ENCODE data around the gene DPF3. TPM values are rescaled to one million over a fixed set of nuclear protein-coding genes. Genes with fewer than 3 reads are reported as not detected.

DPF3 gene
- total RNA-seq, 1 donor from 2014 or later, result 0.99 TPM

DNA sequence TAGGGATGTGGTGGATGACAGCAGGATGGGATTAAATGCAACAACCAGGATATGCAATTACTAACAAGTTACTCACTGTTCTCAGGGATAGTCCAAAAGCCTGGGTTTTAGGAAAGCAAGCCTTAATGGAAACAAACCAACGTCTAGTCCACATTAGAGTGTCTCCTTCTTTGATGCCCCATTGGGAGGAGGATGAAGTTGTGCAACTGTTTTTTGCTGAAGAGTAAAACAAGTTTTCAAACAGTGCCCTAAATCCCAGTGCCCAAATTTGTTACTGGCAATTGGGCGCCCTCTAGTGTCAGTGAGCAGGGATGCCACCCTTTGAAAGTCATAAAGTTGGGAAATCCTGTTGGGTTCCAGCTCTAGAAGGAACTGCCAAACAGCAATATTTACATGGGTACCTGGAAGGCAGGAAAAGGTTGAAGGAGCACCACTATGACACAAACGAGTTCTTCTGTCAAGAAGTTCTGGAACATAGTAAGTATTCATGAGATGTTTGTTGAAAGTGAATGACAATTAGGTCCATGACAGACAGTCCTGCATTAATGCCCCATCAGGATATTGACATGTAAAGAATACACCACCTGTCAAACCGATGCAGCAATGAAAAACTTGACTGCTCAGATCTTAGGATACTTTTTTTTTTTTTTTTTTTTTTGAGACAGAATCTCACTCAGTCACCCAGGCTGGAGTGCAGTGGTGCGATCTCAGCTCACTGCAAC is 11.1 kb upstream of the DPF3 start:
- DNase-seq (ENCODE audit: low read depth in 2 of 2), result peak; percentile 72 to 78

GRCh38 chr14:72904218-72904617 is 10.3 kb upstream of the DPF3 start:
- no peak for DNase-seq (ENCODE audit: low read depth in 2 of 2)

GRCh38 chr14:72903716-72904115 is 9.8 kb upstream of the DPF3 start:
- no peak for DNase-seq (ENCODE audit: low read depth in 2 of 2)

DNA sequence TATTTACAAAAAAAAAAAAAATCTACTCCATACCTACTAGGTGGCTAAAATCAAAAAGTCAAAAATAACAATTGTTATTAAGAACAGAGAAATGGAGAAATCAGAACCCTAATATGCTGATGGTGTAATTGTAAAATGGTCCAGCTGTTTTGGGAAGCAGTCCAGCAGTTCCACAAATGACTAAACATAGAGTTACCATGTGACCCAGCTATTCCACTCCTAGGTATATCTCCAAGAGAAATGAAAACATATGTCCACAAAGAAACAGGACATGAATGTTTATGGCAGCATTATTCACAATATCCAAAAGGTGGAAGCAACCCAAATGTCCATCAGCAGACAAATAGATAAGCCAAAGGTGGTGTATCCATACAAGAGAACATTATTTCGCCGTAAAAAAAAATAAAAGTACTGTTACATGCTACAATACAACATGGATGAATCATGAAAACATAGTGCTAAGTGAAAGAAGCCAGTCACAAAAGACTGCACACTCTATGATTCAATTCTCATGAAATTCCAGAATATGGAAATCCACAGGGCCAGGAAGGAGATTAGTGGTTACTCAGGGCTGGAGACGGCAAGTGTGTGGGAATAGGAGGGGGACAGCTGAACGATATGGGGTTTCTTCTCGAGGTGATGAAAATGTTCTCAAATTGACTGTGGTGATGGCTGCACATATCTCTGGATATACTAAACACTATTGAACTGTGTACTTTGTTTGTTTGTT is 9.1 kb upstream of the DPF3 start:
- peak in 1 of 2 donors; percentile 72 for DNase-seq (ENCODE audit: low read depth in 2 of 2)

DNA sequence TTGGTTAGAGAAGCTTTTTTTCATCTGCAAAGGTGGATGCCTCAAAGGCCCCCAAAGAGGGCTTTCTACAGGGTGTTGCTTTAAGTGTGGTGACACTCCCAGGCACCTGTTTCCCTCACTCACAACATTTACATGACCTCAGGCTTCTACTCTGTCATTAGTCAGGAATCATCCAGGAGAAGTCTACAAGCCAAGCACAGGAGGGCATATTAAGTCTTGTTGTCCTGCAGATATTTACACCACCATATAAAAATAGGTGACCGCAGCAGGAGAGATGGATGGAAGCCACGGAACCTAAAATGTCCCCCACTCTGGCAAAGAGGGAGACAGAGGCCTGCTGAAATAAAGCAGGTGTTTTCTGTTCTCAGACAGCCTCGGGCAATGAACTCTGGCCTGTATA is 7.5 kb upstream of the DPF3 start:
- DNase-seq (ENCODE audit: low read depth in 2 of 2), result no peak

- DNase-seq (ENCODE audit: low read depth in 2 of 2), result no peak
Measured at GRCh38 chr14:72898448-72898847, 4.5 kb upstream of the DPF3 start.

- peak; percentile 2 to 42 for DNase-seq (ENCODE audit: low read depth in 2 of 2)
Measured at GRCh38 chr14:72894623-72895378, 900 bp upstream of the DPF3 start.

DNA sequence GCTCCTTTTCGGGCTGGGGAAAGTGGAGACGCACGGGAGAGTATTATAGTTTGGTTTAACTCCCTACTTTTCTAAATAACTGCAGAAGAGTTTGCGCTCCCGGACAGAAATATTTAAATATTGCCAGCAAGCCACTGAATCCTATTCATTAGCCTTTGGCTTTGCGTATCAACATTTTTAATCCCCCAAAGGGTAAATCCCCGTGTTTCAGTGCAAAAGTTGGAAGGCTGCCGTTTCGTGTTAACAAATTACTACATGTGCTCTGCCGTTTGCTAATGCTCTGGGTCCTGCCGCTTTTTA is 372 bp upstream of the DPF3 start:
- no peak for DNase-seq (ENCODE audit: low read depth in 2 of 2)

GRCh38 chr14:72892879-72893635 is 844 bp downstream of the DPF3 start:
- DNase-seq (ENCODE audit: low read depth in 2 of 2), result peak; percentile 34 to 44

DNA sequence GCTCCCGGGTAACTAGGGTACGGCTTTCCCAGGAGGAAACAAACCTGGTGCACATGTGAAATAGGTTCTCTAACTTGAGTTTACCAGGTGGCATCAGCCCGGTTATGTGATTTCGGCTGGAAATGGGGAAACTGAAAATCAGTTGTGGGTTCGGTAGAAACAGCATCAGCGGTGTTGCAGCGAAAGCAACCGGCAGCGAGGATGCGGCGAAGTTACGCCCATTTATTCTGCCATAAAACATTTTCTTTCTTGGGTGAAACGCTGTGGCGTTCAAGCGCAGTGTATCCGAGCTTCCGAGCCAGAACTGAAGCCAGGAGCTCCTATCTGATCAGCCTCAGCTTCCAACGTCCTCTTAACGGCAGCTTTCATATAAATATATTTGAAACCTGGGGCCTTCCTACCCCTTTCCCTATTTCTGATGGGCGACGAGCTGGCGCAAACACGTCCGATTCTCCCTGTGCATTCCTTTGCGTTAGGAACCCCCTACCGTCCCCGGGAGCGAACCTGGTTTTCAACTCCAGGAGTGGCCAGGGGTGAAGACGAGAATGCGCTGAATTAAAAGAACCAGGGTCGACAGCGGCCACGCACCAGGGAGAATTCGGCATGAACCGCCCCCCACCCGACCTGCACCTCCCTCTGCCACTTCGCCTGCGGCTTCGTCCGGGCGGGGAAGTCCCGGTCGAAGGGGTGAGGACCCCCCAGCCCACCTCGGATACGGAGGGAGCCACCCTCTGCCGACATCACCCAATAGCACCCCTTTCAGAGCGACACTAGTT is 1.6 kb downstream of the DPF3 start:
- DNase-seq (ENCODE audit: low read depth in 2 of 2), result peak; percentile 32 to 53

- no peak for DNase-seq (ENCODE audit: low read depth in 2 of 2)
Measured at GRCh38 chr14:72891666-72892102, 2.2 kb downstream of the DPF3 start.

DNA sequence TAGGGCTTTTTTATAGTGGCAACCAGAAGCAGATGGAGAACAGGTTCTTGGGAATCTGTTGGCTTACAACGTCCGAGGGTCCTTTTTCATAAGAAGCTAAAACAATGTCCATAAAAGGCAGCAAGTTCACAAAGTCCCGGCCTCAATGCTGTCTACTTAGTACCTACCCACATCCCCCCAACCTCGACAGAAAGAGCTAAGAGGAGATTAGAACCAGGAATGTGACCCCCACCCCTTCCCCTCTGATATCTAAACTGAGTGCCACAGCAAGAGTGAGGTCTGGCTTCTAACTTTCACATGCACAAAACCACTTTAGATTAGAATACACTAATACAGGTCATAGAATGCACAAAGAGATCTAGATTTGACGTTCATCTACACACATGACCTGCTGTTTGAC is 4.5 kb downstream of the DPF3 start:
- no peak for DNase-seq (ENCODE audit: low read depth in 2 of 2)

DNA sequence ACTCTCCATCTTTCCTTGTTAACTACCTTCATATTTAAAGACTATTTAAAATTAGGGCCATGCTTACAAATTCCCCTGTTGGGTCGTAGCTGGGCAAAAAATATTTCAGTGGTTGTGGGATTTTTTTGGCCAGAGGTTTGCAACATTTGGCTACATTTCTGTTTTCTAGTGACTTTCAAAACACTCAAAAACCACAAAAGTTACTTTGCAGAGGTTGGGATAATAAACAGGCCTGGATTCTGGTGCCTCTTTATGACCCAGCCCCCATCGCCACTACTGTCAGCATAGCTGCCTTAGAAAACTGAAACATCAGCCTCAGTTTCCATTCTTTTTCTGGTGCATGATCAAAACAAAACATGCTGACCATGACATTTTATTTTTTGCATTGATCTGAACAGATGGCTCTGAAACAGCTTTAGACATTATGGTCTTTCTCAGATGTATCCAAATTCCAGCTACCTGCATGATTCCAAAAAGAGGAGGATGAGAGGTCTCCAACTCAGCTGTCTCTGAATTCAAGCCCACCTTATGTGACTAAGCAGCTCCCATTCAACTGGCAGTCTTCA is 5.2 kb downstream of the DPF3 start:
- DNase-seq (ENCODE audit: low read depth in 2 of 2), result no peak

DNA sequence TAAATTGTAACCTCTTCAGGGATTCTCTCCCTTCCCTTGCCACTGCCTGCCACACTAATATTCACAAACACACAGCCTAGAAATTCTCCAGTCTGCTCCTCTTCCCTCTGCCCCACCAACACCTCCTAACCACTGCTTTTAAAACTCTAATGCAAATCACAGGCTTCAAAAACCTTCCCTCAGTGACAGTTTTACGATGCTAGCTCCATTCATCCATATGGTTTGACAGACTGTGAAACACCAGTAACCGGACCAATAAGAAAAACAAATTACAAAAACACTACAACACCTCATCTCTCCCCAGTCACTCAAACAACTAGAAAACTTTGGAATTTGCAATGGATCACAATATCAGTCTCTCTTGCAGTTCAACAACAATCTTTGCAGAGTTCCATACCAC is 5.7 kb downstream of the DPF3 start:
- DNase-seq (ENCODE audit: low read depth in 2 of 2), result no peak

GRCh38 chr14:72887514-72887913 is 6.4 kb downstream of the DPF3 start:
- no peak for DNase-seq (ENCODE audit: low read depth in 2 of 2)

DNA sequence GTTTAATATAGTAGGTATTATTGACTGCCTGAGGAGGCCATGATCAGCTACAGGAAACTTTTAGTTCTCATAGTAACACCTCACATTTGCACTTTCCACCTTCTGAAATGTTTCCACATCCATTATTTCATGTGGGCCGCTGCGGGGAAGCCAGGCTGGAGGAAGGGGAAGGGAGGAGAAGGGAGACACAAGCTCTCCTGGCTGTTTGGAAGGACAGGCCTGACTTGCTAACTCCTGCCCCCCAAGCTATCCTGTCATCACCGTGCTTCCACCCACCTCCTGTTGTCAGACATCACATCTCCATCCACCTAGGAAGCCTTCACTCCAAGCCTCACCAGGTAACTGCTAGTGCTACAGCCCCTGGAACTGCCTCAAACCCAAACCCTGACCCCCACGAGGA is 9.5 kb downstream of the DPF3 start:
- DNase-seq (ENCODE audit: low read depth in 2 of 2), result no peak

DNA sequence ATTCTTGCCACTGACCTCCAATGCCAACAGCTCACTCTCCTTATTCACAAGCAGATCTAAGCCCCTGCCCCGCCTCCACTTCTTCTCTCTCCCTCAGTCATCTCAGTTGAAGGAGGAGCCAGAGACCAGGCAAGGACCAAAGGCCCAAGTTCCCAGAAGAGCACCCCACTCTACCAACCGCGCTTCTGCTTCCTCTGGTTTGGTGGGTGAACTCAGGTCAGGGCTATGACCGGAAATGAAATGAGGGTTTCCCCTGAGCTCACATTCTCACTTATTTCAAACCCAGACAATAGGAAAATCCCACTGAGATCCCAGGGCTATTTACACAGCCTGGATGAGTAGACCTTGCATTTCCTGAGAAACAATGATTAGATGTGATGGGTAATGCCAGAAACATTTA is 9.9 kb downstream of the DPF3 start:
- DNase-seq (ENCODE audit: low read depth in 2 of 2), result peak; percentile 65 to 94

DNA sequence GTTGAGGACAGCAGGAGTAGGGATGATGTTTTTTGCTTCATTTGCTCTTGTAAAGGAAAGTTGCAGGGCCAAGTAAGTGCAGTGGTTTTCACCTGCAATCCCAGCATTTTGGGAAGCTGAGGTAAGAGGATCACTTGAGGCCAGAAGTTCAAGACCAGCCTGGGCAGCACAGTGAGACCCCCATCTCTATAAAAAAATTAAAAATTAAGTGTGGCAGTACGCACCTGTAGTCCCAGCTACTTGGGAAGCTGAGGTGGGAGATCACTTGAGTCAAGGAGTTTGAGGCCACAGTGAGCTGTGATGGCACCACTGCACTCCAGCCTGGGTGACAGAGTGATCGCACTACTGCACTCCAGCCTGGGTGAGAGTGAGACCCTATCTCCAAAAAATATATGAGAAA is 10.8 kb downstream of the DPF3 start:
- no peak for DNase-seq (ENCODE audit: low read depth in 2 of 2)

- DNase-seq (ENCODE audit: low read depth in 2 of 2), result no peak
Measured at GRCh38 chr14:72882463-72882862, 11.4 kb downstream of the DPF3 start.

DNA sequence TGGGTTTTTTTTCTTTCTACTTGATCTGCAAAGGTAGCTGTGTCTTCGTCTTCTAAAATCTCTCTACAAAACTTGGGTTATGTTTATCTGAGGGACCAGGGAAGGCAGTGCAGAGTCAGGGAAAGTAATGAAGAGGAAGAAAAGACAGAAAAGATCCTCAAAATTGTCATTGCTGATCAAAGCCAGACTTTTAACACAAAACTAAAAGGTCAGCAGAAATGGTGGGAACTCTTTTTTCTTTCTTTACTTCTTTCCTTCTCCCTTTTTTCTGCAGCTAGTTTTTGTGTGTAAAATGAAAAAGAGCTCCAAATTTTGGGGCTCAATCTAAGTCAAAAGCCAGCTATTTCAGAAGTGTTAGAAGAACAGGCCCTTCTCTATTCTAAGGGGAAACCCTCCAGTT is 11.9 kb downstream of the DPF3 start:
- DNase-seq (ENCODE audit: low read depth in 2 of 2), result no peak

- no peak for DNase-seq (ENCODE audit: low read depth in 2 of 2)
Measured at GRCh38 chr14:72881543-72881942, 12.4 kb downstream of the DPF3 start.

All from lung microvascular endothelial cell (primary cell).